Measurements from ENCODE around the gene TCP11.

GRCh38 chr6:35080821-35081425, 60.2 kb downstream of the TCP11 start:
- TF ChIP-seq POLR2A (IDR thresholded peaks at IDR 0.05) (no peak), CTCF (IDR thresholded peaks at IDR 0.05) (no peak)
